NT2/D1 (cell line): ENCODE results near the gene SLIT3.

ENCODE experiments used
- SUZ12 ChIP-seq: IDR thresholded peaks from 2 replicates; pipeline ENCODE4 v1.6.1; 2011; ENCODE audit not compliant: insufficient read length, insufficient read depth; ENCODE audit errors: extremely low read depth
- YY1 ChIP-seq: IDR thresholded peaks from 2 replicates; pipeline ENCODE4 v1.6.1; 2011; ENCODE audit not compliant: insufficient read length, insufficient read depth
- ZNF274 ChIP-seq: IDR thresholded peaks from 2 replicates; pipeline ENCODE4 v1.6.1; 2011; ENCODE audit warnings: mild to moderate bottlenecking, low read depth, low read length

- TF ChIP-seq ZNF274 (no peak), YY1 (no peak), SUZ12 (no peak)
These were observed 205.5 kb downstream of the SLIT3 start for GRCh38 chr5:169095410-169095960.
